GM23338 (cell line): Measurements from ENCODE around the gene ABCA1.

ENCODE experiments used
- CREB1 ChIP-seq: fragments of 250-450 bp; sonication (Bioruptor Pico); IDR thresholded peaks from 2 replicates; pipeline ENCODE4 v1.5.0; 2020; ENCODE audit warnings: low read depth, mild to moderate bottlenecking, moderate library complexity
- CTCF ChIP-seq, 2 experiments: fragments of 200-600 bp in 1 of 2; sonication (generic) in 1 of 2; conservative IDR thresholded peaks; 2 replicates each; pipeline versions ENCODE4 v1.5.1 to v1.6.1; 2016 to 2017; ENCODE audit warnings: antibody characterized with exemption in 2 of 2, low read depth in 2 of 2, mild to moderate bottlenecking in 2 of 2, moderate library complexity in 1 of 2
- EZH2 ChIP-seq: fragments of 200-600 bp; sonication (generic); IDR thresholded peaks from one replicate; pipeline ENCODE4 v1.8.0; 2017; ENCODE audit warnings: antibody characterized with exemption, mild to moderate bottlenecking, low read depth; ENCODE audit not compliant: unreplicated experiment
- EZH2phosphoT487 ChIP-seq: fragments of 200-600 bp; sonication (generic); IDR thresholded peaks from one replicate; pipeline ENCODE4 v1.8.1; 2018; ENCODE audit warnings: antibody characterized with exemption; ENCODE audit not compliant: unreplicated experiment
- NANOG ChIP-seq: IDR thresholded peaks from 2 replicates; pipeline ENCODE4 v1.6.1; 2016; ENCODE audit warnings: antibody characterized with exemption, borderline replicate concordance
- POLR2AphosphoS5 ChIP-seq: IDR thresholded peaks from 2 replicates; pipeline ENCODE4 v1.6.1; 2016; ENCODE audit warnings: antibody characterized with exemption, low read depth
- REST ChIP-seq: IDR thresholded peaks from one replicate; pipeline ENCODE4 v1.6.1; 2018; ENCODE audit warnings: antibody characterized with exemption; ENCODE audit not compliant: unreplicated experiment
- ZNF114 ChIP-seq: fragments of 250-450 bp; sonication (Bioruptor Pico); IDR thresholded peaks from 2 replicates; pipeline ENCODE4 v1.5.0; 2020; ENCODE audit warnings: mild to moderate bottlenecking, moderate library complexity

- TF ChIP-seq REST = no peak
- TF ChIP-seq POLR2AphosphoS5 = no peak
- TF ChIP-seq CTCF (conservative IDR thresholded peaks at IDR 0.05; ENCODE audit: low read depth in 2 of 2) = no peak
- no peak for TF ChIP-seq EZH2phosphoT487
- TF ChIP-seq NANOG = no peak
- no peak for TF ChIP-seq EZH2
- no peak for TF ChIP-seq ZNF114
- TF ChIP-seq CREB1 (CRISPR knock-in tag) = no peak
Measured at GRCh38 chr9:104944871-104945270, 16.9 kb upstream of the ABCA1 start.
